GM10266 (cell line): ENCODE data around the gene ATP8B2.
A peak's percentile ranks its signal among the peaks of the same experiment; 100 is the strongest.

Experiments used
- DNase-seq: peaks from one replicate; pipeline ENCODE4 v3.0.0; 2012; ENCODE audit errors: extremely low spot score
- CTCF ChIP-seq: IDR thresholded peaks from 2 replicates; pipeline ENCODE4 v1.5.1; 2012; ENCODE audit warnings: mild to moderate bottlenecking, low read depth; ENCODE audit not compliant: control insufficient read depth, insufficient read depth; ENCODE audit errors: missing control alignments

Gene ATP8B2

GRCh38 chr1:154327466-154328317, 2.4 kb downstream of the ATP8B2 start:
- TF ChIP-seq CTCF, result no peak
- DNase-seq, result no peak

- no peak for TF ChIP-seq CTCF
- DNase-seq, result peak; percentile 90
Measured at GRCh38 chr1:154328318-154329151, 3.2 kb downstream of the ATP8B2 start.

- TF ChIP-seq CTCF, result no peak
- no peak for DNase-seq
Measured at GRCh38 chr1:154329152-154329521, 3.8 kb downstream of the ATP8B2 start.

GRCh38 chr1:154329551-154330131, 4.3 kb downstream of the ATP8B2 start:
- TF ChIP-seq CTCF, result no peak
- DNase-seq, result no peak

- no peak for DNase-seq
Measured at GRCh38 chr1:154330669-154331068, 5.3 kb downstream of the ATP8B2 start.

More at GRCh38 chr1:154330669-154331068, 5.3 kb downstream of the ATP8B2 start:
- TF ChIP-seq CTCF, result no peak
